Measurements from ENCODE around the gene CP. TPM values are rescaled to one million over a fixed set of nuclear protein-coding genes. Genes with fewer than 3 reads are reported as not detected.

The CP gene
- total RNA-seq, 1 donor from 2014 or later = 1.0 TPM

- peaks cover 5% of the 10 kb centered on the region for H3K36me3 Mint-ChIP-seq (ENCODE audit: insufficient read depth)
- H3K4me3 Mint-ChIP-seq (ENCODE audit: low read depth) = peak overlapping the region; percentile 89
- TF ChIP-seq, protein P1, sequence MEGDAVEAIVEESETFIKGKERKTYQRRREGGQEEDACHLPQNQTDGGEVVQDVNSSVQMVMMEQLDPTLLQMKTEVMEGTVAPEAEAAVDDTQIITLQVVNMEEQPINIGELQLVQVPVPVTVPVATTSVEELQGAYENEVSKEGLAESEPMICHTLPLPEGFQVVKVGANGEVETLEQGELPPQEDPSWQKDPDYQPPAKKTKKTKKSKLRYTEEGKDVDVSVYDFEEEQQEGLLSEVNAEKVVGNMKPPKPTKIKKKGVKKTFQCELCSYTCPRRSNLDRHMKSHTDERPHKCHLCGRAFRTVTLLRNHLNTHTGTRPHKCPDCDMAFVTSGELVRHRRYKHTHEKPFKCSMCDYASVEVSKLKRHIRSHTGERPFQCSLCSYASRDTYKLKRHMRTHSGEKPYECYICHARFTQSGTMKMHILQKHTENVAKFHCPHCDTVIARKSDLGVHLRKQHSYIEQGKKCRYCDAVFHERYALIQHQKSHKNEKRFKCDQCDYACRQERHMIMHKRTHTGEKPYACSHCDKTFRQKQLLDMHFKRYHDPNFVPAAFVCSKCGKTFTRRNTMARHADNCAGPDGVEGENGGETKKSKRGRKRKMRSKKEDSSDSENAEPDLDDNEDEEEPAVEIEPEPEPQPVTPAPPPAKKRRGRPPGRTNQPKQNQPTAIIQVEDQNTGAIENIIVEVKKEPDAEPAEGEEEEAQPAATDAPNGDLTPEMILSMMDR (IDR thresholded peaks at IDR 0.05; ENCODE audit: unreplicated experiment) = no peak
- DNase-seq (ENCODE audit: low spot score, unreplicated experiment) = no peak
- no peaks in the 10 kb centered on the region for H3K9me3 Mint-ChIP-seq (ENCODE audit: low read depth)
- peaks cover 5% of the 10 kb centered on the region for H3K27me3 Mint-ChIP-seq
- H3K27ac Mint-ChIP-seq = no peak overlapping the region
- peaks cover 25% of the 10 kb centered on the region for H3K4me1 Mint-ChIP-seq (ENCODE audit: low read depth)
These were observed 92.8 kb downstream of the CP start for GRCh38 chr3:149128821-149129220.

- Mint-ChIP-seq H3K4me1 (ENCODE audit: low read depth) (peaks cover 13% of the 10 kb centered on the region), H3K27ac (no peak overlapping the region), H3K9me3 (ENCODE audit: low read depth) (no peaks in the 10 kb centered on the region), H3K36me3 (ENCODE audit: insufficient read depth) (peaks cover 2% of the 10 kb centered on the region), H3K4me3 (ENCODE audit: low read depth) (no peak overlapping the region), H3K27me3 (peaks cover 8% of the 10 kb centered on the region)
- TF ChIP-seq, protein P1 (IDR thresholded peaks at IDR 0.05; ENCODE audit: unreplicated experiment) = no peak
- no peak for DNase-seq (ENCODE audit: low spot score, unreplicated experiment)
These were observed 98.7 kb downstream of the CP start for GRCh38 chr3:149122721-149123578.

Other genes with a start within 250 kb of the CP start
- 26.0 and 27.3 TPM in 2 replicates for gene GYG1, start 230.3 kb downstream of the CP start, total RNA-seq
- gene HLTF, start 135.3 kb downstream of the CP start, total RNA-seq = 39.8 and 42.8 TPM in 2 replicates
- gene HPS3, start 92.2 kb downstream of the CP start, total RNA-seq = 24.1 and 26.2 TPM in 2 replicates
- gene TM4SF18, start 111.8 kb upstream of the CP start, total RNA-seq = 0.36 TPM in 1 of 2 replicates, not detected in the other
- gene TM4SF1, start 155.8 kb upstream of the CP start, total RNA-seq = 2.1 and 2.3 TPM in 2 replicates

Measured in progenitor cell of endocrine pancreas (in vitro differentiated cells).